Fibroblast of lung (primary cell): ENCODE data around the gene ZNF511. TPM values are rescaled to one million over a fixed set of nuclear protein-coding genes. Genes with fewer than 3 reads are reported as not detected.

Experiments used
- DNase-seq, 2 donors: peaks; one replicate each; pipeline versions ENCODE4 v3.0.0 to v3.0.0-alpha.2; 2010; ENCODE audit warnings: low read depth in 2 of 2
- H2AFZ ChIP-seq: 2 replicates; pipeline ENCODE4 v1.5.1; 2012; ENCODE audit warnings: low read length, control low read depth, inconsistent platforms
- H3K27ac ChIP-seq: 2 replicates; pipeline ENCODE4 v1.5.1; 2011; ENCODE audit warnings: low read length, control low read depth; ENCODE audit not compliant: insufficient read depth
- H3K27me3 ChIP-seq: 2 replicates; pipeline ENCODE4 v1.5.1; 2011; ENCODE audit warnings: mild to moderate bottlenecking, low read length; ENCODE audit not compliant: control insufficient read depth, insufficient read depth
- H3K36me3 ChIP-seq: 2 replicates; pipeline ENCODE4 v1.5.1; 2011; ENCODE audit warnings: low read length; ENCODE audit not compliant: control insufficient read depth, insufficient read depth
- H3K4me1 ChIP-seq: 2 replicates; pipeline ENCODE4 v1.5.1; 2011; ENCODE audit warnings: low read length; ENCODE audit not compliant: control insufficient read depth, insufficient read depth; ENCODE audit errors: extremely low read depth
- H3K4me2 ChIP-seq: 2 replicates; pipeline ENCODE4 v1.5.1; 2011; ENCODE audit warnings: low read length, control low read depth; ENCODE audit not compliant: insufficient read depth; ENCODE audit errors: extremely low read depth
- H3K4me3 ChIP-seq, 4 experiments: fragments of 200-600 bp in 1 of 4; sonication (generic) in 1 of 4; replicated peaks in 1 of 4; 2 replicates each; pipeline ENCODE4 v1.5.1; 2011 to 2016; ENCODE audit warnings: low read length in 4 of 4, low read depth in 3 of 4, mild to moderate bottlenecking in 3 of 4, control low read depth in 2 of 4, inconsistent platforms in 1 of 4, mixed read lengths in 1 of 4; ENCODE audit not compliant: insufficient read depth in 1 of 4; ENCODE audit errors: control extremely low read depth in 1 of 4
- H3K79me2 ChIP-seq: 2 replicates; pipeline ENCODE4 v1.5.1; 2012; ENCODE audit warnings: mild to moderate bottlenecking, low read length, inconsistent platforms; ENCODE audit not compliant: control insufficient read depth, insufficient read depth
- H3K9ac ChIP-seq: 2 replicates; pipeline ENCODE4 v1.5.1; 2011; ENCODE audit warnings: mild to moderate bottlenecking, low read length, control low read depth; ENCODE audit not compliant: insufficient read depth
- H3K9me3 ChIP-seq: 2 replicates; pipeline ENCODE4 v1.5.1; 2012; ENCODE audit warnings: low read depth, low read length; ENCODE audit not compliant: control insufficient read depth, insufficient read depth
- H4K20me1 ChIP-seq: 2 replicates; pipeline ENCODE4 v1.5.1; 2011; ENCODE audit warnings: low read length; ENCODE audit not compliant: control insufficient read depth, insufficient read depth; ENCODE audit errors: extremely low read depth
- EZH2 ChIP-seq: IDR thresholded peaks from 2 replicates; pipeline ENCODE4 v1.5.1; 2012; ENCODE audit warnings: low read length, control low read depth, mild to moderate bottlenecking; ENCODE audit errors: missing control alignments
- polyA plus RNA-seq, 2 donors: library from polyadenylated mRNA; depleted of rRNA in 1 of 2; stranded (reverse) in 1 of 2; unstranded in 1 of 2; fragments of >200 nt; gene quantifications; 2 replicates each; pipeline ENCODE4 v1.2.1, GENCODE V29; 2011 to 2012; ENCODE audit warnings: missing spikeins in 1 of 2
- total RNA-seq: library from RNA; depleted of rRNA; stranded (reverse); fragments of >200 nt; gene quantifications from 2 replicates; pipeline ENCODE4 v1.2.1, GENCODE V29; 2014
- TF ChIP-seq, protein P1 (sequence below), 2 donors: IDR thresholded peaks in 1 of 2; conservative IDR thresholded peaks in 1 of 2; 1 replicate in 1 of 2; 2 replicates in 1 of 2; pipeline ENCODE4 v1.5.1; 2011 to 2012; ENCODE audit warnings: low read length in 2 of 2, control low read depth in 1 of 2, inconsistent platforms in 1 of 2, low read depth in 1 of 2, mild to moderate bottlenecking in 1 of 2

The ZNF511 gene
- total and polyA plus RNA-seq, 2 donors (not counting 1 experiment from before 2014, with no cell fraction given): 18.5 to 27.7 TPM

DNA sequence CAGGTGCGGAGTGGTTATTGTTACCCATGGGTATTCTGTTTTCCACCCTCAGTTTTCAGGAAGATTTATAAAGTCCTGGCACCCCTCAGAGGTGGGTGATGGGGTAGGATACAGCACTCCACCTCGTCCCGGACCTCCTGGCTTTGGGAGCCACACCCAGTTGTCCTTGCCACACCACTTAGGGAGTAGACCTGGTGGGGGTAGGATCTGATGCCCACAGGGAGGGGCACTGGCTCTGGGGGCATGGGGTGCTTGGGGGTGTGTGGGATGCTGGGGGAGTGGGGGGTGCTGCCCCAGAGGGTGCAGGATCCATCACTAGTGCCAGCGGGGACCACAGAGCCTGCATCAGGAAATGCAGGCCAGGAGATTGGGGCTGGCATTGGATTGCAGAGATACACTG, 4.5 kb downstream of the ZNF511 start:
- no peak overlapping the region for H3K4me3 ChIP-seq
- no peak overlapping the region for H3K4me2 ChIP-seq
- H3K4me1 ChIP-seq: no peaks in the 10 kb centered on the region
- no peaks in the 10 kb centered on the region for H3K9me3 ChIP-seq
- H3K9ac ChIP-seq: no peak overlapping the region
- no peak for DNase-seq
- H3K27me3 ChIP-seq: no peaks in the 10 kb centered on the region
- TF ChIP-seq EZH2: no peak
- TF ChIP-seq, protein P1, sequence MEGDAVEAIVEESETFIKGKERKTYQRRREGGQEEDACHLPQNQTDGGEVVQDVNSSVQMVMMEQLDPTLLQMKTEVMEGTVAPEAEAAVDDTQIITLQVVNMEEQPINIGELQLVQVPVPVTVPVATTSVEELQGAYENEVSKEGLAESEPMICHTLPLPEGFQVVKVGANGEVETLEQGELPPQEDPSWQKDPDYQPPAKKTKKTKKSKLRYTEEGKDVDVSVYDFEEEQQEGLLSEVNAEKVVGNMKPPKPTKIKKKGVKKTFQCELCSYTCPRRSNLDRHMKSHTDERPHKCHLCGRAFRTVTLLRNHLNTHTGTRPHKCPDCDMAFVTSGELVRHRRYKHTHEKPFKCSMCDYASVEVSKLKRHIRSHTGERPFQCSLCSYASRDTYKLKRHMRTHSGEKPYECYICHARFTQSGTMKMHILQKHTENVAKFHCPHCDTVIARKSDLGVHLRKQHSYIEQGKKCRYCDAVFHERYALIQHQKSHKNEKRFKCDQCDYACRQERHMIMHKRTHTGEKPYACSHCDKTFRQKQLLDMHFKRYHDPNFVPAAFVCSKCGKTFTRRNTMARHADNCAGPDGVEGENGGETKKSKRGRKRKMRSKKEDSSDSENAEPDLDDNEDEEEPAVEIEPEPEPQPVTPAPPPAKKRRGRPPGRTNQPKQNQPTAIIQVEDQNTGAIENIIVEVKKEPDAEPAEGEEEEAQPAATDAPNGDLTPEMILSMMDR (conservative IDR thresholded peaks at IDR 0.05 in 1 of 2, IDR thresholded peaks at IDR 0.05 in 1 of 2; ENCODE audit: low read depth in 1 of 2, low read length in 2 of 2): no peak
- H3K79me2 ChIP-seq: peaks cover 3% of the 10 kb centered on the region
- no peaks in the 10 kb centered on the region for H4K20me1 ChIP-seq
- H3K36me3 ChIP-seq: peaks cover 3% of the 10 kb centered on the region
- H3K27ac ChIP-seq: no peak overlapping the region
- H2AFZ ChIP-seq: no peak overlapping the region

- peaks cover 3% of the 10 kb centered on the region for H3K36me3 ChIP-seq
- H4K20me1 ChIP-seq: no peaks in the 10 kb centered on the region
- H3K4me1 ChIP-seq: no peaks in the 10 kb centered on the region
- no peak overlapping the region for H3K27ac ChIP-seq
- H3K27me3 ChIP-seq: no peaks in the 10 kb centered on the region
- H3K4me3 ChIP-seq: no peak overlapping the region
- no peak overlapping the region for H2AFZ ChIP-seq
- H3K9me3 ChIP-seq: no peaks in the 10 kb centered on the region
- no peak for TF ChIP-seq EZH2
- TF ChIP-seq, protein P1 (conservative IDR thresholded peaks at IDR 0.05 in 1 of 2, IDR thresholded peaks at IDR 0.05 in 1 of 2; ENCODE audit: low read depth in 1 of 2, low read length in 2 of 2): no peak
- H3K4me2 ChIP-seq: no peak overlapping the region
- no peak overlapping the region for H3K9ac ChIP-seq
- DNase-seq: no peak
- no peaks in the 10 kb centered on the region for H3K79me2 ChIP-seq
Measured at GRCh38 chr10:133314911-133315310, 6.2 kb downstream of the ZNF511 start.

- no peaks in the 10 kb centered on the region for H3K27me3 ChIP-seq
Measured at GRCh38 chr10:133315847-133316246, 7.1 kb downstream of the ZNF511 start.

More at GRCh38 chr10:133315847-133316246, 7.1 kb downstream of the ZNF511 start:
- no peak overlapping the region for H3K9ac ChIP-seq
- no peaks in the 10 kb centered on the region for H4K20me1 ChIP-seq
- no peak for DNase-seq
- H3K9me3 ChIP-seq: no peaks in the 10 kb centered on the region
- H3K79me2 ChIP-seq: no peaks in the 10 kb centered on the region
- no peak overlapping the region for H3K27ac ChIP-seq
- H3K4me3 ChIP-seq: no peak overlapping the region
- H2AFZ ChIP-seq: no peak overlapping the region
- no peak overlapping the region for H3K4me2 ChIP-seq
- no peak for TF ChIP-seq EZH2
- TF ChIP-seq, protein P1 (conservative IDR thresholded peaks at IDR 0.05 in 1 of 2, IDR thresholded peaks at IDR 0.05 in 1 of 2; ENCODE audit: low read depth in 1 of 2, low read length in 2 of 2): no peak
- no peaks in the 10 kb centered on the region for H3K36me3 ChIP-seq
- no peaks in the 10 kb centered on the region for H3K4me1 ChIP-seq
